PC-3 (cell line): ENCODE data around the gene DIP2B. TPM values are rescaled to one million over a fixed set of nuclear protein-coding genes. Genes with fewer than 3 reads are reported as not detected.

Source experiments
- ATAC-seq: fragments of 200-7000 bp; cut with Tn5 transposase; 2 replicates; pipeline ENCODE4 v1.9.1; 2020; ENCODE audit warnings: mild to moderate bottlenecking, moderate library complexity
- BruUV-seq: library from RNA; stranded (reverse); fragments of 400-500 nt; replicated peaks from 2 replicates; lab custom pipeline; 2021; lab: Mats Ljungman, UMichigan
- CTCF ChIA-PET: fragments of 300-600 bp; sonication (Branson Sonifier 250); formaldehyde crosslinking; loops from one replicate; lab custom pipeline; 2022; ENCODE audit warnings: antibody characterized with exemption; lab: Charles Lee
- POLR2A ChIA-PET: fragments of 300-600 bp; sonication (Branson Sonifier 250); formaldehyde crosslinking; loops from one replicate; lab custom pipeline; 2022; ENCODE audit warnings: antibody characterized with exemption; ENCODE audit not compliant: unreplicated experiment; lab: Charles Lee
- DNase-seq: peaks from one replicate; pipeline ENCODE4 v3.0.0-alpha.2; 2015
- H2AFZ ChIP-seq: fragments of 300-600 bp; sonication (generic); 2 replicates; pipeline ENCODE4 v1.6.0; 2016; ENCODE audit warnings: antibody characterized with exemption, low read length
- H3F3A ChIP-seq: fragments of 300-600 bp; sonication (generic); one replicate; pipeline ENCODE4 v1.6.0; 2017; ENCODE audit warnings: antibody characterized with exemption, low read length, control low read depth, mild to moderate bottlenecking; ENCODE audit not compliant: unreplicated experiment
- H3K27ac ChIP-seq: fragments of 300-600 bp; sonication (generic); 2 replicates; pipeline ENCODE4 v1.5.1; 2016; ENCODE audit warnings: mild to moderate bottlenecking, low read length
- H3K27me3 ChIP-seq: fragments of 300-600 bp; sonication (generic); 2 replicates; pipeline ENCODE4 v1.6.1; 2016; ENCODE audit warnings: low read length, mixed read lengths
- H3K36me3 ChIP-seq: fragments of 300-600 bp; sonication (generic); 2 replicates; pipeline ENCODE4 v1.6.1; 2016; ENCODE audit warnings: low read depth, mixed run types, low read length, mixed read lengths
- H3K4me1 ChIP-seq: fragments of 300-600 bp; sonication (generic); 2 replicates; pipeline ENCODE4 v1.5.1; 2016; ENCODE audit warnings: low read length; ENCODE audit not compliant: insufficient read depth
- H3K4me2 ChIP-seq: fragments of 300-600 bp; sonication (generic); 2 replicates; pipeline ENCODE4 v1.6.0; 2016; ENCODE audit warnings: low read length
- H3K4me3 ChIP-seq: fragments of 300-600 bp; sonication (generic); 2 replicates; pipeline ENCODE4 v1.5.1; 2016; ENCODE audit warnings: mild to moderate bottlenecking, low read length, mixed read lengths
- H3K79me2 ChIP-seq: fragments of 300-600 bp; sonication (generic); 2 replicates; pipeline ENCODE4 v1.6.1; 2017; ENCODE audit warnings: low read length, mixed read lengths
- H3K9ac ChIP-seq: fragments of 300-600 bp; sonication (generic); 2 replicates; pipeline ENCODE4 v1.6.0; 2016; ENCODE audit warnings: mild to moderate bottlenecking, low read length
- H3K9me2 ChIP-seq: fragments of 300-600 bp; sonication (generic); replicated peaks from 2 replicates; pipeline ENCODE4 v1.6.1; 2016; ENCODE audit warnings: mixed run types, low read length, mixed read lengths
- H3K9me3 ChIP-seq: fragments of 300-600 bp; sonication (generic); 2 replicates; pipeline ENCODE4 v1.6.1; 2016; ENCODE audit warnings: low read length, mixed read lengths
- H4K20me1 ChIP-seq: fragments of 300-600 bp; sonication (generic); 2 replicates; pipeline ENCODE4 v1.6.1; 2016; ENCODE audit warnings: low read length, mixed read lengths
- CTCF ChIP-seq: fragments of 300-600 bp; sonication (generic); conservative IDR thresholded peaks from 2 replicates; pipeline ENCODE4 v1.5.1; 2017; ENCODE audit warnings: antibody characterized with exemption, low read depth, mild to moderate bottlenecking, low read length
- EZH2 ChIP-seq: fragments of 300-600 bp; sonication (generic); IDR thresholded peaks from one replicate; pipeline ENCODE4 v1.6.1; 2017; ENCODE audit warnings: antibody characterized with exemption, mild to moderate bottlenecking, low read length; ENCODE audit not compliant: unreplicated experiment
- EZH2phosphoT487 ChIP-seq: fragments of 300-600 bp; sonication (generic); IDR thresholded peaks from 2 replicates; pipeline ENCODE4 v1.6.1; 2018; ENCODE audit warnings: mild to moderate bottlenecking, antibody characterized with exemption, low read length, borderline replicate concordance
- intact Hi-C: fragments of 100-400 bp; cut with micrococcal nuclease; formaldehyde crosslinking; loops from 2 replicates; pipeline ENCODE4 v1.9.0; 2023
- total RNA-seq: library from RNA; depleted of rRNA; stranded (reverse); fragments of >200 nt; gene quantifications from 2 replicates; pipeline ENCODE4 v1.2.3, GENCODE V29; 2014

Gene DIP2B
- total RNA-seq, 1 experiment from 2014 or later: 36.3 TPM

GRCh38 chr12:50507474-50507838, 2.7 kb downstream of the DIP2B start:
- Histone ChIP-seq H3K9me2 (no peaks in the 10 kb centered on the region), H3K27ac (no peak overlapping the region), H3K4me2 (peak overlapping the region; percentile 96), H2AFZ (no peak overlapping the region), H3F3A (no peaks in the 10 kb centered on the region), H3K9me3 (no peaks in the 10 kb centered on the region), H3K9ac (peak overlapping the region; percentile 99; the same call in 1 of the 2 replicates), H4K20me1 (peaks cover 25% of the 10 kb centered on the region), H3K79me2 (peaks cover 76% of the 10 kb centered on the region), H3K36me3 (no peaks in the 10 kb centered on the region), H3K4me3 (peak overlapping the region; percentile 88), H3K27me3 (no peaks in the 10 kb centered on the region), H3K4me1 (peaks cover 44% of the 10 kb centered on the region)
- DNase-seq: no peak
- intact Hi-C loops: loop anchor here (10.0 kb wide), 2 partner anchors 227 to 257 kb away; partner anchors contain the start of gene ATF1
- CTCF ChIA-PET: no interaction called here
- BruUV-seq: no TSS peak
- TF ChIP-seq CTCF (no peak), EZH2phosphoT487 (no peak), EZH2 (no peak)
- ATAC-seq: no peak
- POLR2A ChIA-PET: no interaction called here

GRCh38 chr12:50507930-50508329, 3.1 kb downstream of the DIP2B start:
- peaks cover 25% of the 10 kb centered on the region for H4K20me1 ChIP-seq
- no TSS peak for BruUV-seq
- no peak overlapping the region for H3K27ac ChIP-seq
- ChIA-PET POLR2A (no interaction called here), CTCF (interaction anchor here (0.6 kb wide), 1 partner anchor 1517 kb away, joined by 5 read pairs; no protein-coding TSS in a partner anchor)
- no peaks in the 10 kb centered on the region for H3K9me3 ChIP-seq
- peaks cover 44% of the 10 kb centered on the region for H3K4me1 ChIP-seq
- ATAC-seq: no peak
- H3K36me3 ChIP-seq: no peaks in the 10 kb centered on the region
- peak overlapping the region; percentile 96 for H3K4me2 ChIP-seq
- H3K9me2 ChIP-seq: no peaks in the 10 kb centered on the region
- peak overlapping the region; percentile 88 for H3K4me3 ChIP-seq
- intact Hi-C loops: loop anchor here (10.0 kb wide), 2 partner anchors 227 to 257 kb away; partner anchors contain the start of gene ATF1
- no peaks in the 10 kb centered on the region for H3K27me3 ChIP-seq
- TF ChIP-seq CTCF (no peak), EZH2phosphoT487 (no peak), EZH2 (no peak)
- H2AFZ ChIP-seq: no peak overlapping the region
- DNase-seq: no peak
- H3F3A ChIP-seq: no peaks in the 10 kb centered on the region
- H3K9ac ChIP-seq: no peak overlapping the region
- H3K79me2 ChIP-seq: peaks cover 81% of the 10 kb centered on the region

GRCh38 chr12:50508414-50508813, 3.6 kb downstream of the DIP2B start:
- ChIA-PET POLR2A (no interaction called here), CTCF (interaction anchor here (0.6 to 1.9 kb wide), 2 partner anchors 130 to 1517 kb away, joined by 5 to 7 read pairs; no protein-coding TSS in a partner anchor)
- Histone ChIP-seq H2AFZ (no peak overlapping the region), H3K9me2 (no peaks in the 10 kb centered on the region), H4K20me1 (peaks cover 25% of the 10 kb centered on the region), H3K4me3 (peak overlapping the region; percentile 88; the same call in 1 of the 2 replicates), H3K9ac (no peak overlapping the region), H3F3A (no peaks in the 10 kb centered on the region), H3K36me3 (no peaks in the 10 kb centered on the region), H3K27ac (no peak overlapping the region), H3K27me3 (no peaks in the 10 kb centered on the region), H3K9me3 (no peaks in the 10 kb centered on the region), H3K4me1 (peaks cover 44% of the 10 kb centered on the region), H3K4me2 (peak overlapping the region; percentile 96), H3K79me2 (peaks cover 86% of the 10 kb centered on the region)
- intact Hi-C loops: loop anchor here (10.0 kb wide), 2 partner anchors 226 to 256 kb away; partner anchors contain the start of gene ATF1
- BruUV-seq: no TSS peak
- TF ChIP-seq CTCF (no peak), EZH2 (no peak), EZH2phosphoT487 (no peak)
- DNase-seq (no peak), ATAC-seq (no peak)
